HUES64 (cell line): ENCODE results near the gene SETBP1.

ENCODE experiments used
- H3K27ac ChIP-seq: 2 replicates; pipeline ENCODE4 v1.7.0; 2013; ENCODE audit warnings: low read depth, low read length, inconsistent platforms
- H3K27me3 ChIP-seq: 2 replicates; pipeline ENCODE4 v1.6.1; 2013; ENCODE audit warnings: mild to moderate bottlenecking, low read length; ENCODE audit not compliant: insufficient read depth
- H3K36me3 ChIP-seq: 2 replicates; pipeline ENCODE4 v1.6.1; 2013; ENCODE audit warnings: mild to moderate bottlenecking, low read length; ENCODE audit not compliant: insufficient read depth
- H3K4me1 ChIP-seq: 2 replicates; pipeline ENCODE4 v1.6.1; 2013; ENCODE audit warnings: mild to moderate bottlenecking, low read length, moderate library complexity; ENCODE audit not compliant: insufficient read depth
- H3K4me3 ChIP-seq: 2 replicates; pipeline ENCODE4 v1.5.1; 2013; ENCODE audit warnings: mild to moderate bottlenecking, low read length, moderate library complexity
- H3K9ac ChIP-seq: 2 replicates; pipeline ENCODE4 v1.6.1; 2013; ENCODE audit warnings: mild to moderate bottlenecking, low read depth, low read length
- H3K9me3 ChIP-seq: 2 replicates; pipeline ENCODE4 v1.6.1; 2013; ENCODE audit warnings: low read depth, low read length; ENCODE audit not compliant: insufficient read depth
- WGBS: fragments of 150-250, 120-280 bp; methylation state at CpG from one replicate; pipeline ENCODE4 v1.1.7; 2013; ENCODE audit warnings: missing lambda C conversion rate; 5-methylcytosine and 5-hydroxymethylcytosine counted together

SETBP1 gene

GRCh38 chr18:44652722-44653121 is 28.0 kb upstream of the SETBP1 start:
- H3K27me3 ChIP-seq, result no peaks in the 10 kb centered on the region
- H3K36me3 ChIP-seq, result no peaks in the 10 kb centered on the region
- no peak overlapping the region for H3K27ac ChIP-seq
- H3K9me3 ChIP-seq, result no peaks in the 10 kb centered on the region
- 90% methylated on average over 4 of the region's 4 CpGs for WGBS
- H3K4me1 ChIP-seq, result peaks cover 12% of the 10 kb centered on the region; the same call in 1 of the 2 replicates
- H3K9ac ChIP-seq, result no peak overlapping the region
- H3K4me3 ChIP-seq, result no peak overlapping the region

GRCh38 chr18:44654573-44654972 is 26.1 kb upstream of the SETBP1 start:
- Histone ChIP-seq H3K27me3 (no peaks in the 10 kb centered on the region), H3K9me3 (no peaks in the 10 kb centered on the region), H3K4me1 (peaks cover 12% of the 10 kb centered on the region; the same call in 1 of the 2 replicates), H3K27ac (no peak overlapping the region), H3K36me3 (no peaks in the 10 kb centered on the region), H3K9ac (no peak overlapping the region), H3K4me3 (no peak overlapping the region)
- 90% methylated on average over 2 of the region's 3 CpGs for WGBS

DNA sequence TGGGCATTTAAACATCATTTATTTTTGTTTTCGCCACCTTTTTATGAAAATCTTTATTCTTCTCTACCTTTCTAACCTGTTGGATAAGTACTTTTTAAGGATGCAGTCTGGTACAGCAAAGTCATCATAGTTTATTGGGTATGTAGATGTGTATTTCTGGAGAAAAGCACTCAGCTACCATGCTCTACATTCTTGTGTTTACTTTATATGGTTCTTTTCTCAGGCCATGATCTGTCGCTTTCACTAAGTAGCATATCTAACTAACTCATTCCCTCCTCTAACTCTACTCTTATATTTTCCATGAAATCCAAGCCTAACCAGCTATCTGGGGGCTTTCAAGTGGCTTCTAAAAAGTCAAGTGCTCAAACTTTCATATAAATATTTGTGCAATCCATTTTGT is 25.3 kb upstream of the SETBP1 start:
- Histone ChIP-seq H3K27ac (no peak overlapping the region), H3K27me3 (no peaks in the 10 kb centered on the region)
- WGBS, result 100% methylated on average over 1 of the region's 2 CpGs

DNA sequence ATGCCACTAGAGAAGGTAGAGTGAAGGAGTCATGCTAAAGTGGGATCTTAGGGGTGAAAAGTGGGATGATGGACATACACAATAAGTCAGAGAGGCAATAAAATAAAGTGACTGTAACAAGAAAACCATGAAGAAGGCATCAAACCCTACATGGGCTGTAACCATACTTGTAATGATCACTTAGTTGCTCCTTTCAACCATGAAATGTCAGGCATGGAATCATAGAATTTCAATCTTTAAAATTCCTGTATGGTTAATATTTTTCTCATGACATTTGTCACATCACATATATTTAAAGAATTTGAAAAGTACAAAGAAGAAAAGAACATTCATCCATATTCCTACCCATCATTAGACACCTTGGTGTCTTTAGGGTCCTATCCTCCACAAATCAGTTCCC is 20.9 kb upstream of the SETBP1 start:
- Histone ChIP-seq H3K4me3 (no peak overlapping the region), H3K27ac (no peak overlapping the region), H3K27me3 (no peaks in the 10 kb centered on the region), H3K36me3 (no peaks in the 10 kb centered on the region), H3K9ac (no peak overlapping the region), H3K9me3 (no peaks in the 10 kb centered on the region), H3K4me1 (no peaks in the 10 kb centered on the region)

More for the DNA sequence above, 25.3 kb upstream of the SETBP1 start:
- Histone ChIP-seq H3K4me1 (peaks cover 12% of the 10 kb centered on the region; the same call in 1 of the 2 replicates), H3K4me3 (no peak overlapping the region), H3K9ac (no peak overlapping the region), H3K36me3 (no peaks in the 10 kb centered on the region), H3K9me3 (no peaks in the 10 kb centered on the region)

DNA sequence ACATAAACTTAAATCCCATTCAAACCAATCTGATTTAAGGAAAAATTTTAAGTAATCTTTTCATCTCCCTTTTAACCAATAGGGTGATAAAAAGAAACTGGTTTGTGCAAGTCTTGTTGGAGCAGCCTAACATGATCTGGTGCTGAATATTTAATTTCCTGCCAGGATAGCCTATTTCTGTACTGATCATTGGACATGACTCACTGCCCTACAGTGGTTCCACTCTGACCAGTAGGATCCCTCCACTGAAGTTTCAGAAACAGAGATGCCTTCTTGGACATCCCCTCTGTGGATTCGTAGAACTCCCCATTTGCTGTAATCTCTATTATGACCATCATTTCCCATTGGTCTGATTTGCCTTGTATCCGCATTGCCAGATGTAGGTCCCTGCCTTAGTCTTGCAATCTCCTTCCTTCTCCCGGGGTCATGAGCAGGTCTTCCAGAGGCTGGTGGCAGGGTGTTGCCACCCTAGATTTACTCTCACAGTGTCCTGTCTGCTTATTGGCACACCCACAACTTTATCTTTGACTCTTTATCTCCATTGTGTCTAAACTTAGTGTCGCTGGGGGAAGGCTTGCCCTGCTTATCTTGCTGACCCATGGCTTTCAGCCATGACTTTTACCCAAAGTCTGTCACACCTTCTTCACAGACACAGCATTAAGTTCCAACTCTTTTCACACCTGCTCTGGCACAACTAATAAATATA is 12.3 kb upstream of the SETBP1 start:
- 94% methylated on average over 4 of the region's 4 CpGs for WGBS

DNA sequence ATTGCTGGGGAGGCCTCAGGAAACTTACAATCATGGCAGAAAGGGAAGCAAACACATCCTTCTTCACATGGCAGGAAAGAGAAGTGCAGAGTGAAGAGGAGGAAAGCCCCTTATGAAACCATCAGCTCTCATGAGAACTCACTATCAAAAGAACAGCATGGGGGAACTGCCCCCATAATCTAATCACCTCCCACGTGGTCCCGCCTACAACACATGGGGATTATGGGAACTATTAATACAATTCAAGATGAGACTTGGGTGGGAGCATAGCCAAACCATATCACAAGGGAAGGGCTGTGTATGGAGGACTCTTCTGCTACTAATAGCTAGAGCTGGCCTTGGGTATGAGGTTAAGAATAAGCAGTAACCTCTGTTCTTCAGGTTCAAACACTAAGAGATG is 8.8 kb upstream of the SETBP1 start:
- 90% methylated on average over 2 of the region's 2 CpGs for WGBS
- H3K4me3 ChIP-seq, result no peak overlapping the region
- 0 out of 2 replicates have a peak, but pooled peaks cover 7% of the 10 kb centered on the region for H3K4me1 ChIP-seq
- no peak overlapping the region for H3K9ac ChIP-seq
- H3K27me3 ChIP-seq, result no peaks in the 10 kb centered on the region
- no peaks in the 10 kb centered on the region for H3K36me3 ChIP-seq
- H3K9me3 ChIP-seq, result no peaks in the 10 kb centered on the region
- H3K27ac ChIP-seq, result no peak overlapping the region

More for the DNA sequence above, 12.3 kb upstream of the SETBP1 start:
- Histone ChIP-seq H3K4me1 (0 out of 2 replicates have a peak, but pooled peaks cover 7% of the 10 kb centered on the region), H3K36me3 (no peaks in the 10 kb centered on the region), H3K27ac (no peak overlapping the region), H3K4me3 (no peak overlapping the region), H3K9me3 (no peaks in the 10 kb centered on the region), H3K9ac (no peak overlapping the region), H3K27me3 (no peaks in the 10 kb centered on the region)

GRCh38 chr18:44672506-44672905 is 8.2 kb upstream of the SETBP1 start:
- Histone ChIP-seq H3K4me1 (0 out of 2 replicates have a peak, but pooled peaks cover 7% of the 10 kb centered on the region), H3K27ac (no peak overlapping the region), H3K36me3 (no peaks in the 10 kb centered on the region), H3K9ac (no peak overlapping the region), H3K9me3 (no peaks in the 10 kb centered on the region), H3K4me3 (no peak overlapping the region), H3K27me3 (no peaks in the 10 kb centered on the region)
- WGBS, result 86% methylated on average over 3 of the region's 3 CpGs

DNA sequence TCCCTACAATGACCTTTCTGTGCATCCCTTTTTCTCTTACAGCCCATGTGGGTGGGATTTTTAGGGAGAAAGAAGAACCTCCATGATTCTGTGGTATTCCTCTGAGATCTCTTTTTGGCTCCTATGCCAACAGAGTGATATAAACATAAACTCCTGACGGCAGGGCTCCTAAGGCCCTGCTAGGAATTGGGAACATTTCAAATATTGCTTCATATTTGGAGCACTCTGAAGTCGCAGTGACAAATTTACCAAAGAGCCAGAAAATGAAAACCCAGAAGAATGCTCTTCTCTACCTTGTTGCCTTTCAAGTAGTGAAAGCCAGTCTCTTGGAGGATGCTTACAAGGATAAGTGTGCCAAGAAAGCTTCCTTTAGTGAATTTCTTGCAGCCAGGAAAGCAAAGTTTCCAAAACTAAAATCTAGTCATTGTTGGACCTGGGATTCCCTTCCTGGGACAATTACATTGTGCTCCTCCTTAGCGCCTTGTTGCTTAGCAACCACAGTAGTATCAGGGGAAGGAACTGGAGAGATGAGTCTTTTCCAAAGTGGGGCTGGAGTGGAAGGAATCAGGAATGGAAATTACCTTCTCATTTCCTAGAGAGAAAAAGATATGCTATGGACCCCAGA is 7.3 kb upstream of the SETBP1 start:
- H3K9me3 ChIP-seq, result no peaks in the 10 kb centered on the region
- WGBS, result 94% methylated on average over 3 of the region's 3 CpGs
- peaks cover 7% of the 10 kb centered on the region; the same call in 1 of the 2 replicates for H3K4me1 ChIP-seq
- no peak overlapping the region for H3K9ac ChIP-seq
- H3K27me3 ChIP-seq, result no peaks in the 10 kb centered on the region
- no peak overlapping the region for H3K27ac ChIP-seq
- no peaks in the 10 kb centered on the region for H3K36me3 ChIP-seq
- H3K4me3 ChIP-seq, result no peak overlapping the region

GRCh38 chr18:44677933-44678332 is 2.8 kb upstream of the SETBP1 start:
- 91% methylated on average over 7 of the region's 7 CpGs for WGBS
- Histone ChIP-seq H3K27me3 (peaks cover 14% of the 10 kb centered on the region), H3K9ac (no peak overlapping the region), H3K27ac (no peak overlapping the region), H3K4me1 (peaks cover 13% of the 10 kb centered on the region), H3K4me3 (no peak overlapping the region), H3K36me3 (no peaks in the 10 kb centered on the region), H3K9me3 (no peaks in the 10 kb centered on the region)

DNA sequence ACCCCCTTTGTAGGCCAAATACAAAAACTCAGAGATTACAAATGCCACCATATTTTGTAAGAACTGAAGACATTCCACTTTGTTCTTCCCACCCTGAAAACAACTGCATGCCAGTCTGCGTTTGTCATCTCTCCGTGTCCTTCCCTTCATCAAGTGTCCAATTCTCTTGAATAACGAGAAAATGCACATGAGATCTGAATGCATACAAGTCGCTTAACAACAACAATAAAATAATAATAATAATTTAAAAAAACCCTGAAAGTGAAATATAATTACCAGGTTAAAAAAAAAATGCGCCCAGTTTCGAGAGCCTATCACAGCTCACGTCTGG is 2.0 kb upstream of the SETBP1 start:
- Histone ChIP-seq H3K27ac (no peak overlapping the region), H3K36me3 (no peaks in the 10 kb centered on the region), H3K4me1 (peaks cover 21% of the 10 kb centered on the region), H3K9me3 (no peaks in the 10 kb centered on the region), H3K9ac (no peak overlapping the region), H3K4me3 (peak overlapping the region; percentile 60), H3K27me3 (peaks cover 14% of the 10 kb centered on the region)
- WGBS, result 31% methylated on average over 6 of the region's 7 CpGs

- H3K9ac ChIP-seq, result peak overlapping the region; percentile 74
- H3K27ac ChIP-seq, result peak overlapping the region; percentile 75
- H3K4me3 ChIP-seq, result peak overlapping the region; percentile 60
- under 1% methylated on average over 100 of the region's 102 CpGs for WGBS
- peaks cover 14% of the 10 kb centered on the region for H3K27me3 ChIP-seq
- H3K36me3 ChIP-seq, result no peaks in the 10 kb centered on the region
- no peaks in the 10 kb centered on the region for H3K9me3 ChIP-seq
- peaks cover 25% of the 10 kb centered on the region for H3K4me1 ChIP-seq
These were observed 1.4 kb upstream of the SETBP1 start for GRCh38 chr18:44679056-44679913.
